WTC11 (cell line): ENCODE measurements around the gene CAMK1. TPM values are rescaled to one million over a fixed set of nuclear protein-coding genes. Genes with fewer than 3 reads are reported as not detected.

Experiments used
- ATAC-seq: fragments of 200-7000 bp; cut with Tn5 transposase; 2 replicates; pipeline ENCODE4 v1.10.0; 2021; ENCODE audit warnings: mild to moderate bottlenecking, moderate library complexity
- CTCF ChIA-PET: fragments of 300-600 bp; sonication (Branson Sonifier 250); formaldehyde crosslinking; loops from one replicate; lab custom pipeline; 2021; ENCODE audit warnings: antibody characterized with exemption; lab: Charles Lee
- POLR2A ChIA-PET: fragments of 350-600 bp; sonication (Branson Sonifier 250); formaldehyde crosslinking; loops from one replicate; lab custom pipeline; 2021; ENCODE audit warnings: antibody characterized with exemption; lab: Charles Lee
- DNase-seq: peaks from one replicate; pipeline ENCODE4 v3.0.0; 2021; ENCODE audit warnings: low spot score
- H3K27ac Mint-ChIP-seq: 2 replicates; pipeline ENCODE4 v1.8.0; 2021; ENCODE audit warnings: mixed read lengths
- H3K27me3 Mint-ChIP-seq: 2 replicates; pipeline ENCODE4 v1.8.0; 2021; ENCODE audit warnings: low read depth, mild to moderate bottlenecking, moderate library complexity, mixed read lengths
- H3K36me3 Mint-ChIP-seq: 2 replicates; pipeline ENCODE4 v1.8.0; 2021; ENCODE audit warnings: mixed read lengths
- H3K4me1 Mint-ChIP-seq: 2 replicates; pipeline ENCODE4 v1.8.0; 2022; ENCODE audit warnings: mixed read lengths
- H3K4me3 Mint-ChIP-seq: 2 replicates; pipeline ENCODE4 v1.8.0; 2021; ENCODE audit warnings: mild to moderate bottlenecking, moderate library complexity, mixed read lengths
- H3K9me3 Mint-ChIP-seq: 2 replicates; pipeline ENCODE4 v1.8.0; 2021; ENCODE audit warnings: mixed read lengths
- ATF1 ChIP-seq: sonication (generic); formaldehyde crosslinking; IDR thresholded peaks from 2 replicates; pipeline ENCODE4 v1.8.1; 2023; ENCODE audit warnings: mild to moderate bottlenecking, moderate library complexity, missing genetic modification reagents
- ELF4 ChIP-seq: sonication (generic); formaldehyde crosslinking; IDR thresholded peaks from 2 replicates; pipeline ENCODE4 v1.8.1; 2022; ENCODE audit warnings: low read depth, mild to moderate bottlenecking, moderate library complexity, missing genetic modification reagents
- EMX1 ChIP-seq: fragments of 250-450 bp; sonication (Bioruptor Pico); IDR thresholded peaks from 2 replicates; pipeline ENCODE4 v1.8.0; 2021; ENCODE audit warnings: mild to moderate bottlenecking
- ETV6 ChIP-seq: sonication (generic); formaldehyde crosslinking; IDR thresholded peaks from 2 replicates; pipeline ENCODE4 v1.8.1; 2022; ENCODE audit warnings: mild to moderate bottlenecking, missing genetic modification reagents
- FOXJ3 ChIP-seq: sonication (generic); formaldehyde crosslinking; IDR thresholded peaks from 2 replicates; pipeline ENCODE4 v1.9.0; 2021; ENCODE audit warnings: missing genetic modification reagents, mild to moderate bottlenecking, borderline replicate concordance
- total RNA-seq: library from RNA; stranded (reverse); gene quantifications from 3 replicates; pipeline ENCODE4 v1.2.3, GENCODE V29; 2021
- TF ChIP-seq, protein P1 (sequence below): sonication (generic); formaldehyde crosslinking; conservative IDR thresholded peaks from 2 replicates; pipeline ENCODE4 v1.8.1; 2023; ENCODE audit warnings: mild to moderate bottlenecking, low read depth, missing genetic modification reagents, moderate library complexity
- TF ChIP-seq, protein P2 (sequence below): sonication (generic); formaldehyde crosslinking; IDR thresholded peaks from 2 replicates; pipeline ENCODE4 v1.8.1; 2023; ENCODE audit warnings: mild to moderate bottlenecking, missing genetic modification reagents
- TF ChIP-seq, protein P3 (sequence below): sonication (generic); formaldehyde crosslinking; IDR thresholded peaks from 2 replicates; pipeline ENCODE4 v1.8.0; 2023; ENCODE audit warnings: missing genetic modification reagents, mild to moderate bottlenecking, borderline replicate concordance
- TF ChIP-seq, protein P4 (sequence below): sonication (generic); formaldehyde crosslinking; IDR thresholded peaks from 2 replicates; pipeline ENCODE4 v1.8.1; 2022; ENCODE audit warnings: missing genetic modification reagents, borderline replicate concordance
- TF ChIP-seq, protein P5 (sequence below): sonication (generic); formaldehyde crosslinking; IDR thresholded peaks from 2 replicates; pipeline ENCODE4 v1.8.0; 2022; ENCODE audit warnings: missing genetic modification reagents
- TF ChIP-seq, protein P6 (sequence below): fragments of 250-450 bp; sonication (Bioruptor Pico); IDR thresholded peaks from 2 replicates; pipeline ENCODE4 v1.9.0; 2021; ENCODE audit warnings: mild to moderate bottlenecking
- TF ChIP-seq, protein P7 (sequence below): fragments of 250-450 bp; sonication (Bioruptor Pico); IDR thresholded peaks from 2 replicates; pipeline ENCODE4 v2.1.2; 2022; ENCODE audit warnings: mild to moderate bottlenecking, moderate library complexity

Gene CAMK1
- total RNA-seq, 1 experiment from 2014 or later = 3.1 TPM

DNA sequence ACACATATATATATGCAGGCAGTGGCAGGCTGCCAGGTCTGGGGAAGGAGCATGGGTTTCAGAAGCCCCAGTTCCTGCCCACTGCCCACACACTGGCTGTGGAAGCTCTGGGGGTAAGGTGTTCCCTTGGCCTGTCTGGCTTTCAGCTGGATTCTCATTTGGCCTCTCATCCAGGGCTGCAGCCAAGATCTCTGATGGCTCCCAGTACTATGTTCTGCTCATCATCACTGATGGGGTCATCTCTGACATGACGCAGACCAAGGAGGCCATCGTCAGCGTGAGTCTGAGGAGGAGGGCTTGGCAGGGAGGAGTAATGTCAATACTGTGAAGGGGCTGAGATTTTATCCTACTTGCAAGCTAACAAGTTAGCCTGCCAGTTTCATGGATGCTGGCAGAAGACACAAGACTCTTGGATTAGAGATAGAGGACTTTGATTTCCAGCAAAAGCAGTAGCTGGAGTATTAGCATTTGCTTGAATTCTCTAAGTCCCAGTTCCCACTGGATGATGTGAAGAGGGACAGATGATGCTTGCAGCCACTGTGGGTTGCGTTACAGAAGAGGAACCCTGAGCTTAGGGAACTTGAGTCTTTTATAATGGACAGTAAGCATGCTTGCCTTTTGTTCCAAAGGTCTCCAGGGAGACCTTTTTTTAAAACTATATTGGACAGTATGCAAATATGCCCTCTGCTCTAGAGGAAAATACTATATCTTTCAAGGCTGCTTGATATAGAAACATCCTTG lies 43.8 kb downstream of the CAMK1 start (continued):
- TF ChIP-seq, protein P1, sequence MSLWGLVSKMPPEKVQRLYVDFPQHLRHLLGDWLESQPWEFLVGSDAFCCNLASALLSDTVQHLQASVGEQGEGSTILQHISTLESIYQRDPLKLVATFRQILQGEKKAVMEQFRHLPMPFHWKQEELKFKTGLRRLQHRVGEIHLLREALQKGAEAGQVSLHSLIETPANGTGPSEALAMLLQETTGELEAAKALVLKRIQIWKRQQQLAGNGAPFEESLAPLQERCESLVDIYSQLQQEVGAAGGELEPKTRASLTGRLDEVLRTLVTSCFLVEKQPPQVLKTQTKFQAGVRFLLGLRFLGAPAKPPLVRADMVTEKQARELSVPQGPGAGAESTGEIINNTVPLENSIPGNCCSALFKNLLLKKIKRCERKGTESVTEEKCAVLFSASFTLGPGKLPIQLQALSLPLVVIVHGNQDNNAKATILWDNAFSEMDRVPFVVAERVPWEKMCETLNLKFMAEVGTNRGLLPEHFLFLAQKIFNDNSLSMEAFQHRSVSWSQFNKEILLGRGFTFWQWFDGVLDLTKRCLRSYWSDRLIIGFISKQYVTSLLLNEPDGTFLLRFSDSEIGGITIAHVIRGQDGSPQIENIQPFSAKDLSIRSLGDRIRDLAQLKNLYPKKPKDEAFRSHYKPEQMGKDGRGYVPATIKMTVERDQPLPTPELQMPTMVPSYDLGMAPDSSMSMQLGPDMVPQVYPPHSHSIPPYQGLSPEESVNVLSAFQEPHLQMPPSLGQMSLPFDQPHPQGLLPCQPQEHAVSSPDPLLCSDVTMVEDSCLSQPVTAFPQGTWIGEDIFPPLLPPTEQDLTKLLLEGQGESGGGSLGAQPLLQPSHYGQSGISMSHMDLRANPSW (CRISPR knock-in tag) = no peak
- TF ChIP-seq, protein P2, sequence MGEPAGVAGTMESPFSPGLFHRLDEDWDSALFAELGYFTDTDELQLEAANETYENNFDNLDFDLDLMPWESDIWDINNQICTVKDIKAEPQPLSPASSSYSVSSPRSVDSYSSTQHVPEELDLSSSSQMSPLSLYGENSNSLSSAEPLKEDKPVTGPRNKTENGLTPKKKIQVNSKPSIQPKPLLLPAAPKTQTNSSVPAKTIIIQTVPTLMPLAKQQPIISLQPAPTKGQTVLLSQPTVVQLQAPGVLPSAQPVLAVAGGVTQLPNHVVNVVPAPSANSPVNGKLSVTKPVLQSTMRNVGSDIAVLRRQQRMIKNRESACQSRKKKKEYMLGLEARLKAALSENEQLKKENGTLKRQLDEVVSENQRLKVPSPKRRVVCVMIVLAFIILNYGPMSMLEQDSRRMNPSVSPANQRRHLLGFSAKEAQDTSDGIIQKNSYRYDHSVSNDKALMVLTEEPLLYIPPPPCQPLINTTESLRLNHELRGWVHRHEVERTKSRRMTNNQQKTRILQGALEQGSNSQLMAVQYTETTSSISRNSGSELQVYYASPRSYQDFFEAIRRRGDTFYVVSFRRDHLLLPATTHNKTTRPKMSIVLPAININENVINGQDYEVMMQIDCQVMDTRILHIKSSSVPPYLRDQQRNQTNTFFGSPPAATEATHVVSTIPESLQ = no peak
- TF ChIP-seq, protein P3, sequence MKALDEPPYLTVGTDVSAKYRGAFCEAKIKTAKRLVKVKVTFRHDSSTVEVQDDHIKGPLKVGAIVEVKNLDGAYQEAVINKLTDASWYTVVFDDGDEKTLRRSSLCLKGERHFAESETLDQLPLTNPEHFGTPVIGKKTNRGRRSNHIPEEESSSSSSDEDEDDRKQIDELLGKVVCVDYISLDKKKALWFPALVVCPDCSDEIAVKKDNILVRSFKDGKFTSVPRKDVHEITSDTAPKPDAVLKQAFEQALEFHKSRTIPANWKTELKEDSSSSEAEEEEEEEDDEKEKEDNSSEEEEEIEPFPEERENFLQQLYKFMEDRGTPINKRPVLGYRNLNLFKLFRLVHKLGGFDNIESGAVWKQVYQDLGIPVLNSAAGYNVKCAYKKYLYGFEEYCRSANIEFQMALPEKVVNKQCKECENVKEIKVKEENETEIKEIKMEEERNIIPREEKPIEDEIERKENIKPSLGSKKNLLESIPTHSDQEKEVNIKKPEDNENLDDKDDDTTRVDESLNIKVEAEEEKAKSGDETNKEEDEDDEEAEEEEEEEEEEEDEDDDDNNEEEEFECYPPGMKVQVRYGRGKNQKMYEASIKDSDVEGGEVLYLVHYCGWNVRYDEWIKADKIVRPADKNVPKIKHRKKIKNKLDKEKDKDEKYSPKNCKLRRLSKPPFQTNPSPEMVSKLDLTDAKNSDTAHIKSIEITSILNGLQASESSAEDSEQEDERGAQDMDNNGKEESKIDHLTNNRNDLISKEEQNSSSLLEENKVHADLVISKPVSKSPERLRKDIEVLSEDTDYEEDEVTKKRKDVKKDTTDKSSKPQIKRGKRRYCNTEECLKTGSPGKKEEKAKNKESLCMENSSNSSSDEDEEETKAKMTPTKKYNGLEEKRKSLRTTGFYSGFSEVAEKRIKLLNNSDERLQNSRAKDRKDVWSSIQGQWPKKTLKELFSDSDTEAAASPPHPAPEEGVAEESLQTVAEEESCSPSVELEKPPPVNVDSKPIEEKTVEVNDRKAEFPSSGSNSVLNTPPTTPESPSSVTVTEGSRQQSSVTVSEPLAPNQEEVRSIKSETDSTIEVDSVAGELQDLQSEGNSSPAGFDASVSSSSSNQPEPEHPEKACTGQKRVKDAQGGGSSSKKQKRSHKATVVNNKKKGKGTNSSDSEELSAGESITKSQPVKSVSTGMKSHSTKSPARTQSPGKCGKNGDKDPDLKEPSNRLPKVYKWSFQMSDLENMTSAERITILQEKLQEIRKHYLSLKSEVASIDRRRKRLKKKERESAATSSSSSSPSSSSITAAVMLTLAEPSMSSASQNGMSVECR (CRISPR knock-in tag) = no peak
- TF ChIP-seq FOXJ3 (CRISPR knock-in tag) = no peak
- TF ChIP-seq ATF1 (CRISPR knock-in tag) = no peak
- no peak for TF ChIP-seq ELF4
- TF ChIP-seq ETV6 = no peak
- TF ChIP-seq, protein P4, sequence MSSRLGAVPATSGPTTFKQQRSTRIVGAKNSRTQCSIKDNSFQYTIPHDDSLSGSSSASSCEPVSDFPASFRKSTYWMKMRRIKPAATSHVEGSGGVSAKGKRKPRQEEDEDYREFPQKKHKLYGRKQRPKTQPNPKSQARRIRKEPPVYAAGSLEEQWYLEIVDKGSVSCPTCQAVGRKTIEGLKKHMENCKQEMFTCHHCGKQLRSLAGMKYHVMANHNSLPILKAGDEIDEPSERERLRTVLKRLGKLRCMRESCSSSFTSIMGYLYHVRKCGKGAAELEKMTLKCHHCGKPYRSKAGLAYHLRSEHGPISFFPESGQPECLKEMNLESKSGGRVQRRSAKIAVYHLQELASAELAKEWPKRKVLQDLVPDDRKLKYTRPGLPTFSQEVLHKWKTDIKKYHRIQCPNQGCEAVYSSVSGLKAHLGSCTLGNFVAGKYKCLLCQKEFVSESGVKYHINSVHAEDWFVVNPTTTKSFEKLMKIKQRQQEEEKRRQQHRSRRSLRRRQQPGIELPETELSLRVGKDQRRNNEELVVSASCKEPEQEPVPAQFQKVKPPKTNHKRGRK (CRISPR knock-in tag) = no peak

DNA sequence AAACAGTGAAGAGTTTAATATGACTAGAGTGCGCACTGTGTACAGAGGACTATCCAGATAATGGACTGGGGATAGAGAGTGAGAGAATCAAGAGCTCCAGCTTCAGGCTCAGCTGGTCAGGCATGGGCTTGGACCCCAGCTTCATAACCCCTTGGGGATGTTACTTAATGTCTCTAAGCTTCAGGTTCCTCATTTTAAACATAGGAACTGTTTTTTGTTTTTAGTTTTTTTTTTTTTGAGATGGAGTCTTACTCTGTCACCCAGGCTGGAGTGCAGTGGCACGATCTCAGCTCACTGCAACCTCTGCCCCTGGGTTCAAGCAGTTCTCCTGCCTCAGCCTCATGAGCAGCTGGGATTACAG lies 48.1 kb downstream of the CAMK1 start:
- Mint-ChIP-seq H3K27ac (no peak overlapping the region), H3K36me3 (no peaks in the 10 kb centered on the region), H3K27me3 (peaks cover 6% of the 10 kb centered on the region), H3K4me1 (peaks cover 6% of the 10 kb centered on the region), H3K4me3 (no peak overlapping the region), H3K9me3 (peaks cover 4% of the 10 kb centered on the region; the same call in 1 of the 2 replicates)
- DNase-seq (no peak), ATAC-seq (no peak)
- ChIA-PET POLR2A (no interaction called here), CTCF (interaction anchor here (0.6 to 1.5 kb wide), 5 partner anchors 23 to 222 kb away, joined by 3 to 6 read pairs (median 3); no protein-coding TSS in a partner anchor)
- TF ChIP-seq EMX1 (CRISPR knock-in tag) = no peak
- TF ChIP-seq, protein P5, sequence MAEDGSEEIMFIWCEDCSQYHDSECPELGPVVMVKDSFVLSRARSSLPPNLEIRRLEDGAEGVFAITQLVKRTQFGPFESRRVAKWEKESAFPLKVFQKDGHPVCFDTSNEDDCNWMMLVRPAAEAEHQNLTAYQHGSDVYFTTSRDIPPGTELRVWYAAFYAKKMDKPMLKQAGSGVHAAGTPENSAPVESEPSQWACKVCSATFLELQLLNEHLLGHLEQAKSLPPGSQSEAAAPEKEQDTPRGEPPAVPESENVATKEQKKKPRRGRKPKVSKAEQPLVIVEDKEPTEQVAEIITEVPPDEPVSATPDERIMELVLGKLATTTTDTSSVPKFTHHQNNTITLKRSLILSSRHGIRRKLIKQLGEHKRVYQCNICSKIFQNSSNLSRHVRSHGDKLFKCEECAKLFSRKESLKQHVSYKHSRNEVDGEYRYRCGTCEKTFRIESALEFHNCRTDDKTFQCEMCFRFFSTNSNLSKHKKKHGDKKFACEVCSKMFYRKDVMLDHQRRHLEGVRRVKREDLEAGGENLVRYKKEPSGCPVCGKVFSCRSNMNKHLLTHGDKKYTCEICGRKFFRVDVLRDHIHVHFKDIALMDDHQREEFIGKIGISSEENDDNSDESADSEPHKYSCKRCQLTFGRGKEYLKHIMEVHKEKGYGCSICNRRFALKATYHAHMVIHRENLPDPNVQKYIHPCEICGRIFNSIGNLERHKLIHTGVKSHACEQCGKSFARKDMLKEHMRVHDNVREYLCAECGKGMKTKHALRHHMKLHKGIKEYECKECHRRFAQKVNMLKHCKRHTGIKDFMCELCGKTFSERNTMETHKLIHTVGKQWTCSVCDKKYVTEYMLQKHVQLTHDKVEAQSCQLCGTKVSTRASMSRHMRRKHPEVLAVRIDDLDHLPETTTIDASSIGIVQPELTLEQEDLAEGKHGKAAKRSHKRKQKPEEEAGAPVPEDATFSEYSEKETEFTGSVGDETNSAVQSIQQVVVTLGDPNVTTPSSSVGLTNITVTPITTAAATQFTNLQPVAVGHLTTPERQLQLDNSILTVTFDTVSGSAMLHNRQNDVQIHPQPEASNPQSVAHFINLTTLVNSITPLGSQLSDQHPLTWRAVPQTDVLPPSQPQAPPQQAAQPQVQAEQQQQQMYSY (CRISPR knock-in tag) = no peak
- TF ChIP-seq, protein P1 (CRISPR knock-in tag) = no peak
- TF ChIP-seq, protein P6, sequence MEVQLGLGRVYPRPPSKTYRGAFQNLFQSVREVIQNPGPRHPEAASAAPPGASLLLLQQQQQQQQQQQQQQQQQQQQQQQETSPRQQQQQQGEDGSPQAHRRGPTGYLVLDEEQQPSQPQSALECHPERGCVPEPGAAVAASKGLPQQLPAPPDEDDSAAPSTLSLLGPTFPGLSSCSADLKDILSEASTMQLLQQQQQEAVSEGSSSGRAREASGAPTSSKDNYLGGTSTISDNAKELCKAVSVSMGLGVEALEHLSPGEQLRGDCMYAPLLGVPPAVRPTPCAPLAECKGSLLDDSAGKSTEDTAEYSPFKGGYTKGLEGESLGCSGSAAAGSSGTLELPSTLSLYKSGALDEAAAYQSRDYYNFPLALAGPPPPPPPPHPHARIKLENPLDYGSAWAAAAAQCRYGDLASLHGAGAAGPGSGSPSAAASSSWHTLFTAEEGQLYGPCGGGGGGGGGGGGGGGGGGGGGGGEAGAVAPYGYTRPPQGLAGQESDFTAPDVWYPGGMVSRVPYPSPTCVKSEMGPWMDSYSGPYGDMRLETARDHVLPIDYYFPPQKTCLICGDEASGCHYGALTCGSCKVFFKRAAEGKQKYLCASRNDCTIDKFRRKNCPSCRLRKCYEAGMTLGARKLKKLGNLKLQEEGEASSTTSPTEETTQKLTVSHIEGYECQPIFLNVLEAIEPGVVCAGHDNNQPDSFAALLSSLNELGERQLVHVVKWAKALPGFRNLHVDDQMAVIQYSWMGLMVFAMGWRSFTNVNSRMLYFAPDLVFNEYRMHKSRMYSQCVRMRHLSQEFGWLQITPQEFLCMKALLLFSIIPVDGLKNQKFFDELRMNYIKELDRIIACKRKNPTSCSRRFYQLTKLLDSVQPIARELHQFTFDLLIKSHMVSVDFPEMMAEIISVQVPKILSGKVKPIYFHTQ (CRISPR knock-in tag) = no peak
- TF ChIP-seq, protein P7, sequence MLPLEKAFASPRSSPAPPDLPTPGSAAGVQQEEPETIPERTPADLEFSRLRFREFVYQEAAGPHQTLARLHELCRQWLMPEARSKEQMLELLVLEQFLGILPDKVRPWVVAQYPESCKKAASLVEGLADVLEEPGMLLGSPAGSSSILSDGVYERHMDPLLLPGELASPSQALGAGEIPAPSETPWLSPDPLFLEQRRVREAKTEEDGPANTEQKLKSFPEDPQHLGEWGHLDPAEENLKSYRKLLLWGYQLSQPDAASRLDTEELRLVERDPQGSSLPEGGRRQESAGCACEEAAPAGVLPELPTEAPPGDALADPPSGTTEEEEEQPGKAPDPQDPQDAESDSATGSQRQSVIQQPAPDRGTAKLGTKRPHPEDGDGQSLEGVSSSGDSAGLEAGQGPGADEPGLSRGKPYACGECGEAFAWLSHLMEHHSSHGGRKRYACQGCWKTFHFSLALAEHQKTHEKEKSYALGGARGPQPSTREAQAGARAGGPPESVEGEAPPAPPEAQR (CRISPR knock-in tag) = no peak
